Body of pancreas (tissue), 4 donors: Measurements from ENCODE around the gene SLC17A3. TPM values are rescaled to one million over a fixed set of nuclear protein-coding genes. Genes with fewer than 3 reads are reported as not detected.

Experiments used
- ATAC-seq: fragments of 150-250 bp; one replicate; pipeline ENCODE4 v1.9.1; 2016
- DNase-seq, 4 donors: peaks; one replicate each; pipeline ENCODE4 v3.0.0-alpha.2; 2019
- H3K27ac ChIP-seq, 4 donors: fragments of 200-600 bp; sonication (generic); 1 replicate in 3 of 4; 2 replicates in 1 of 4; pipeline versions ENCODE4 v1.5.1 to v1.6.1; 2016 to 2019; ENCODE audit warnings: mild to moderate bottlenecking in 1 of 4, mixed read lengths in 1 of 4, moderate library complexity in 1 of 4
- H3K27me3 ChIP-seq, 2 donors: fragments of 200-600 bp; sonication (generic); one replicate each; pipeline ENCODE4 v1.6.0; 2016; ENCODE audit warnings: mild to moderate bottlenecking in 1 of 2
- H3K36me3 ChIP-seq, 2 donors: fragments of 200-600 bp; sonication (generic); replicated peaks in 1 of 2; 2 replicates each; pipeline ENCODE4 v1.5.1; 2016; ENCODE audit warnings: low read depth in 2 of 2; ENCODE audit not compliant: insufficient read depth in 1 of 2
- H3K4me1 ChIP-seq: fragments of 200-600 bp; sonication (generic); one replicate; pipeline ENCODE4 v1.6.0; 2016
- H3K4me3 ChIP-seq, 2 donors: fragments of 200-600 bp; sonication (generic); 1 replicate in 1 of 2; 2 replicates in 1 of 2; pipeline ENCODE4 v1.5.1; 2016 to 2019
- H3K9me3 ChIP-seq, 3 donors: fragments of 200-600 bp; sonication (generic); 1 replicate in 2 of 3; 2 replicates in 1 of 3; pipeline ENCODE4 v1.5.1; 2016
- POLR2A ChIP-seq, 3 donors: fragments of 450-650 bp; IDR thresholded peaks; one replicate each; pipeline ENCODE4 v1.6.1; 2016; ENCODE audit warnings: antibody characterized with exemption in 3 of 3, mild to moderate bottlenecking in 2 of 3
- WGBS, 2 donors: methylation state at CpG; one replicate each; pipeline ENCODE4 v1.1.5; 2017; 5-methylcytosine and 5-hydroxymethylcytosine counted together
- intact Hi-C: fragments of 100-400 bp; cut with DNase I; formaldehyde crosslinking; loops from one replicate; pipeline ENCODE4 v1.15.1; 2023
- total RNA-seq, 2 donors: library from RNA; depleted of rRNA; stranded (reverse); fragments of >200 nt; gene quantifications; one replicate each; pipeline ENCODE4 v1.1.0, GENCODE V29; 2016
- TF ChIP-seq, protein P1 (sequence below), 7 experiments: fragments of 450-650 bp in 4 of 7; fragments of 200-600 bp in 3 of 7; sonication (generic) in 3 of 7; IDR thresholded peaks; one replicate each; pipeline ENCODE4 v1.5.1; 2016 to 2019; ENCODE audit warnings: antibody characterized with exemption in 7 of 7

The SLC17A3 gene
- total RNA-seq, 2 donors from 2014 or later = not detected

DNA sequence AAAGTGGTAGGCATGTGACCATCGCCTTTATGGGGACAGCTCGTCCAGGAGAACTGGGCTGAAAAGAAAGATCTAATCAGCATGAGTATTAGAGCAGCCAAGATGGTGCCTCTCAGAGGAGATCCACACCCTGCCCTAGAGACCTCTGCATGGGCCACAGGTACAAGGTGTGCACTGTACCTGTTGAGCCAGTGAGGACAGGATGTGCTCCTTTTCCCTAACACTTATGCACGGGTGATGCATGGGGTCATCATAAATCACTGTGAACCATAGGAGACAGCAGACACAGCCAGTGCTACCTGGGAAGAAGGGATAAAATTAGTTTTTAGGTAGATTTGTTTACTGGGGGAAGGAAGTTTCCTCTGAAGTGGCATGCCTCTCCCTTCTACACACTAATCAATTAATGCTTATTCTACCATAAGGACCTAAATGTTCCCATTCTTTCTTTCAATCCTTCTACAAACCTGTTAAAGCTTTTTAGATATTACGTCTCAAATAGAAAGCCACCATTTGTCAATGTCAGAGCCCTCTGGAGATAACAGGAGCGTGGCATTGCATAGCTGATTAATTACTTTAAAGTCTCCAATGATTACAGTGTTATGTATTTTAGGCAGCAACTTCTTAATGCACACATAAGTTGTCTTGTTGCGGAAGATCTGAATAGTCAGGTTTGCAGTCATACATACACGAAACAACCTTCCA, 42.9 kb upstream of the SLC17A3 start:
- H3K36me3 ChIP-seq = no peaks in the 10 kb centered on the region
- TF ChIP-seq, protein P1, sequence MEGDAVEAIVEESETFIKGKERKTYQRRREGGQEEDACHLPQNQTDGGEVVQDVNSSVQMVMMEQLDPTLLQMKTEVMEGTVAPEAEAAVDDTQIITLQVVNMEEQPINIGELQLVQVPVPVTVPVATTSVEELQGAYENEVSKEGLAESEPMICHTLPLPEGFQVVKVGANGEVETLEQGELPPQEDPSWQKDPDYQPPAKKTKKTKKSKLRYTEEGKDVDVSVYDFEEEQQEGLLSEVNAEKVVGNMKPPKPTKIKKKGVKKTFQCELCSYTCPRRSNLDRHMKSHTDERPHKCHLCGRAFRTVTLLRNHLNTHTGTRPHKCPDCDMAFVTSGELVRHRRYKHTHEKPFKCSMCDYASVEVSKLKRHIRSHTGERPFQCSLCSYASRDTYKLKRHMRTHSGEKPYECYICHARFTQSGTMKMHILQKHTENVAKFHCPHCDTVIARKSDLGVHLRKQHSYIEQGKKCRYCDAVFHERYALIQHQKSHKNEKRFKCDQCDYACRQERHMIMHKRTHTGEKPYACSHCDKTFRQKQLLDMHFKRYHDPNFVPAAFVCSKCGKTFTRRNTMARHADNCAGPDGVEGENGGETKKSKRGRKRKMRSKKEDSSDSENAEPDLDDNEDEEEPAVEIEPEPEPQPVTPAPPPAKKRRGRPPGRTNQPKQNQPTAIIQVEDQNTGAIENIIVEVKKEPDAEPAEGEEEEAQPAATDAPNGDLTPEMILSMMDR (IDR thresholded peaks at IDR 0.05) = no peak
- no peak for TF ChIP-seq POLR2A (IDR thresholded peaks at IDR 0.05)
- H3K4me3 ChIP-seq = no peak overlapping the region
- no peaks in the 10 kb centered on the region for H3K9me3 ChIP-seq
- no peak overlapping the region for H3K27ac ChIP-seq
- ATAC-seq (no peak), DNase-seq (no peak)
- 78 to 80% methylated on average over 7 of the region's 7 CpGs for WGBS, 2 donors
- H3K27me3 ChIP-seq = no peaks in the 10 kb centered on the region
- intact Hi-C loops = no loop called here
- no peaks in the 10 kb centered on the region for H3K4me1 ChIP-seq

DNA sequence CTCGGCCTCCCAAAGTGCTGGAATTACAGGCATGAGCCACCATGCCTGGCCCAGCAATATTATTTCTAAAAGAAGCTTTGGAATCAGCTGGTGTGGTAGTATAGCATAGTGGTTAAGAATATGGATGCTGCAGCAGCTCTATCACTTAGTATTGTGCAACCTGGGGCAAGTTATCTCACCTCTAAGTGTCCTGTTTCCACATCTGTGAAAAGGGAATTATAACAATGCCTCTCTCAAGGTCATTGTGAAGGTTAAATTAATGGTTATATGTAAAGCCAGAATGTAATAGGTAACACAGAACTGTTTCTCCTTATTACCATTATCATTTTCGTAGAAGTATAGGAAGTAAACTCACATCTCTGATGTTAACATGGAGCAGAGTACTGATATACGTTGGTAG, 42.3 kb upstream of the SLC17A3 start:
- 75 to 82% methylated on average over 3 of the region's 3 CpGs for WGBS, 2 donors
- H3K4me1 ChIP-seq = no peaks in the 10 kb centered on the region
- DNase-seq (no peak), ATAC-seq (no peak)
- intact Hi-C loops = no loop called here
- H3K27ac ChIP-seq = no peak overlapping the region
- no peak overlapping the region for H3K4me3 ChIP-seq
- TF ChIP-seq, protein P1 (IDR thresholded peaks at IDR 0.05) = no peak
- no peak for TF ChIP-seq POLR2A (IDR thresholded peaks at IDR 0.05)
- H3K36me3 ChIP-seq = no peaks in the 10 kb centered on the region
- no peaks in the 10 kb centered on the region for H3K9me3 ChIP-seq
- no peaks in the 10 kb centered on the region for H3K27me3 ChIP-seq

DNA sequence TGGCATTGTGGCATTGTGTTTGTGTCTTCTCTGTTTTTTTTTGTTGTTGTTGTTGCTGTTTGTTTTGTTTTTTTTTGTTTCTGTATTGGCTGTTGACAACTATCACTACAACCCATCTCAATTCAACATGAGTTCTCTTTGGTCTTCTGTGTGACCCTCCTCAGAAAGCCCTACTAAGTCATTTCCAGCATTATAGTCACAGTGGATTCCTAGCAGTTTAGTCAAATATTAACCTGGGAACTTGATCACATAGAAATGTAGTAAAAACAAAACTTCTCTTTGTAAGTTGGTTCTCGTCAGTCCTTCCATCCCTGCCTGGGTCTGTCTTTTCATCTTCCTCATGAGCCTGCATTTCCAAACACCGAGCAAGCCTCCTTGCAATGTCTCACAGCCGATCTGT, 39.7 kb upstream of the SLC17A3 start:
- Histone ChIP-seq H3K9me3 (no peaks in the 10 kb centered on the region), H3K36me3 (no peaks in the 10 kb centered on the region), H3K27me3 (no peaks in the 10 kb centered on the region), H3K27ac (no peak overlapping the region), H3K4me1 (no peaks in the 10 kb centered on the region), H3K4me3 (no peak overlapping the region)
- intact Hi-C loops = no loop called here
- ATAC-seq (no peak), DNase-seq (no peak)
- 63 to 82% methylated on average over 3 of the region's 3 CpGs for WGBS, 2 donors
- TF ChIP-seq POLR2A (IDR thresholded peaks at IDR 0.05) = no peak
- TF ChIP-seq, protein P1 (IDR thresholded peaks at IDR 0.05) = no peak

DNA sequence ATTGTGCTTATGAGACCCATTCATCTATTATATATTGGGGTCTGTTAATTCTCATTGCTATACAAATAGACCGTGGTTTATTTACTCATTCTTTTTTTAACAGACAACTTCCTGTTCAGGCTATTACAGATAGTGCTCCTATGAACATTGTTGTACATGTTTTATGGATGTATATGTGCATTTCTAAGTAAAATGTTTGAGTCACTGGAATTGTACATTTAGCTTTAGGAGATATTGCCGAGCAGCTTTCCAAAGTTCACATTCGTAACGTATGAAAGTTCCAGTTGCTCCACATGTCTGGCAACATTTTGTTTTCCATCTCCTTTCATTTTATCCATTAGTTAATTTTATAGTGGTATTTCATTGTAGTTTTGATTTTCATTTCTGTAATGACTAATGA, 37.3 kb upstream of the SLC17A3 start:
- Histone ChIP-seq H3K27ac (no peak overlapping the region), H3K4me1 (peaks cover 8% of the 10 kb centered on the region), H3K4me3 (no peak overlapping the region), H3K36me3 (no peaks in the 10 kb centered on the region), H3K27me3 (no peaks in the 10 kb centered on the region), H3K9me3 (no peaks in the 10 kb centered on the region)
- ATAC-seq (no peak), DNase-seq (no peak)
- intact Hi-C loops = no loop called here
- TF ChIP-seq POLR2A (IDR thresholded peaks at IDR 0.05) = no peak
- TF ChIP-seq, protein P1 (IDR thresholded peaks at IDR 0.05) = no peak
- WGBS, 2 donors = 67% methylated on average over 4 of the region's 4 CpGs

DNA sequence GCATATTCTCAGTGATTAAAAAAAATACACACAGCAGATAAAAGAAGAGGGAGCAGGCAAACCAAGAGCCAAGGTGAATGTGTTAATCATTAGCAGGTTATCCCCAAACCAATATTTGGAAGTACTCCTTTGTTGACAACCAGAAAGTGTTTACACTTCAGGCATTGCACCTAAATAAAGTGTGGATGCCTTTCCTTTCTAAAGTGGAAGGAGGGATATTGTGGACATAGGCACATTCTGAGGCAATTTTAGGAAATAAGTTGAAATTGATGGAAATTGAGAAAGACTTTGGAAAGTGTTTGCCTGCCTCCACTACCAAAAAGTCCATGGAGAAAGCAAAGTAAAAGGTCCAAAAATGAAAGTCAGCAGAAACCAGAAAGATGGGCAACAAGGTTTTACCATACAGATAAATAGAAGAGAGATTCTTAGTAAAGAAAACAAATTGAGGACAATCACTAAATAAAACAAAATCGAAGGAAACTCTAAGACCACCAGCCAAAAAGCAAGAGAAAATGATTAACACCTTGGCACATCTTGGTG, 33.5 kb upstream of the SLC17A3 start:
- ATAC-seq = no peak
- Histone ChIP-seq H3K27ac (no peak overlapping the region), H3K4me3 (no peak overlapping the region), H3K36me3 (no peaks in the 10 kb centered on the region), H3K27me3 (no peaks in the 10 kb centered on the region), H3K4me1 (peaks cover 8% of the 10 kb centered on the region), H3K9me3 (no peaks in the 10 kb centered on the region)
- 42 to 56% methylated on average over 1 of the region's 1 CpG for WGBS, 2 donors
- TF ChIP-seq, protein P1 (IDR thresholded peaks at IDR 0.05) = no peak
- intact Hi-C loops = no loop called here
- DNase-seq = no peak
